Right lobe of liver (tissue), 6 donors: ENCODE data around the gene STAT5B. TPM values are rescaled to one million over a fixed set of nuclear protein-coding genes. Genes with fewer than 3 reads are reported as not detected.
A peak's percentile ranks its signal among the peaks of the same experiment; 100 is the strongest.

Source experiments
- ATAC-seq, 4 donors: fragments of 200-7000 bp; cut with Tn5 transposase; one replicate each; pipeline ENCODE4 v1.9.1; 2020; ENCODE audit warnings: mild to moderate bottlenecking in 4 of 4, moderate library complexity in 4 of 4
- DNase-seq, 3 donors: peaks; one replicate each; pipeline ENCODE4 v3.0.0-alpha.2; 2020
- H3K27ac ChIP-seq, 3 donors: fragments of 200-600 bp; one replicate each; pipeline ENCODE4 v1.8.0; 2022
- H3K27me3 ChIP-seq, 2 donors: fragments of 200-600 bp; one replicate each; pipeline ENCODE4 v1.8.0; 2022
- H3K36me3 ChIP-seq, 4 donors: fragments of 200-600 bp; sonication (generic) in 1 of 4; one replicate each; pipeline versions ENCODE4 v1.5.1 to v1.8.0; 2017 to 2022; ENCODE audit warnings: control low read depth in 1 of 4
- H3K4me1 ChIP-seq, 4 donors: fragments of 200-600 bp; sonication (generic) in 1 of 4; one replicate each; pipeline versions ENCODE4 v1.5.1 to v1.8.0; 2017 to 2022; ENCODE audit warnings: control low read depth in 1 of 4
- H3K4me3 ChIP-seq, 3 donors: fragments of 200-600 bp; one replicate each; pipeline ENCODE4 v1.8.0; 2022
- H3K9me3 ChIP-seq, 4 donors: fragments of 200-600 bp; sonication (generic) in 1 of 4; one replicate each; pipeline versions ENCODE4 v1.5.1 to v1.8.0; 2017 to 2022; ENCODE audit warnings: control low read depth in 1 of 4
- CTCF ChIP-seq, 4 donors: fragments of 200-600 bp in 3 of 4; fragments of 450-650 bp in 1 of 4; IDR thresholded peaks; one replicate each; pipeline versions ENCODE4 v1.5.1 to v1.8.0; 2016 to 2022; ENCODE audit warnings: antibody characterized with exemption in 4 of 4, mild to moderate bottlenecking in 2 of 4
- POLR2A ChIP-seq: fragments of 450-650 bp; IDR thresholded peaks from one replicate; pipeline ENCODE4 v1.6.1; 2017; ENCODE audit warnings: antibody characterized with exemption, mild to moderate bottlenecking
- WGBS: methylation state at CpG from one replicate; pipeline ENCODE4 v1.1.6; 2018; ENCODE audit warnings: low coverage, low lambda C conversion rate; ENCODE audit not compliant: insufficient coverage; ENCODE audit errors: missing lambda C conversion rate; 5-methylcytosine and 5-hydroxymethylcytosine counted together
- intact Hi-C, 2 donors: fragments of 100-400 bp; cut with DNase I; formaldehyde crosslinking; loops; one replicate each; pipeline versions ENCODE4 v1.11.2 to v1.14.1; 2022
- total RNA-seq, 6 experiments: library from RNA; depleted of rRNA in 2 of 6; stranded (reverse); fragments of >200 nt in 2 of 6; fragmentation: NEBNext Ultra II Directional in 3 of 6; extraction: Animal tissue kit (Norgen Biotek cat#: 25700) in 3 of 6; gene quantifications; one replicate each; pipeline versions ENCODE4 v1.1.0 to v1.2.4, GENCODE V29; 2016 to 2023
- donor health status: DM: no; HTN: yes; CAD: no.
- donor health status: DM: no; HTN: no; CAD: no.
- donor health status: DM: no; HTN: no; CAD: no.
- donor health status: DM: no; HTN: yes; CAD: no.
- donor health status: DM: no; HTN: yes; CAD: no.

STAT5B gene
- total RNA-seq, 6 experiments from 2014 or later, result 21.2 to 29.0 (median 26.7) TPM

GRCh38 chr17:42166196-42166763 lies 109.9 kb downstream of the STAT5B start:
- WGBS, result no CpG with 5 or more reads among the region's 19 CpGs
- no peak overlapping the region for H3K27ac ChIP-seq
- no peak for DNase-seq
- no peak overlapping the region for H3K4me3 ChIP-seq
- no peaks in the 10 kb centered on the region for H3K9me3 ChIP-seq
- TF ChIP-seq POLR2A (no peak), CTCF (IDR thresholded peaks at IDR 0.05) (no peak)
- H3K36me3 ChIP-seq, result no peaks in the 10 kb centered on the region
- H3K4me1 ChIP-seq, result no peaks in the 10 kb centered on the region
- intact Hi-C loops, result no loop called here
- peak in 1 of 4 donors; percentile 7 for ATAC-seq
- no peaks in the 10 kb centered on the region for H3K27me3 ChIP-seq

- no peaks in the 10 kb centered on the region for H3K27me3 ChIP-seq
- intact Hi-C loops, result no loop called here
- no peak overlapping the region for H3K4me3 ChIP-seq
- H3K27ac ChIP-seq, result no peak overlapping the region
- H3K9me3 ChIP-seq, result no peaks in the 10 kb centered on the region
- no peak for ATAC-seq
- H3K36me3 ChIP-seq, result no peaks in the 10 kb centered on the region
- no peak for DNase-seq
- WGBS, result 77% methylated on average over 6 of the region's 6 CpGs
- H3K4me1 ChIP-seq, result no peaks in the 10 kb centered on the region
- TF ChIP-seq CTCF (IDR thresholded peaks at IDR 0.05) (no peak), POLR2A (no peak)
Measured at GRCh38 chr17:42165751-42166150, 110.4 kb downstream of the STAT5B start.

GRCh38 chr17:42163696-42164407 lies 112.3 kb downstream of the STAT5B start:
- no peaks in the 10 kb centered on the region for H3K36me3 ChIP-seq
- DNase-seq, result no peak

GRCh38 chr17:42163113-42163512 lies 113.1 kb downstream of the STAT5B start:
- no peaks in the 10 kb centered on the region for H3K9me3 ChIP-seq
- no peaks in the 10 kb centered on the region for H3K36me3 ChIP-seq
- H3K4me3 ChIP-seq, result no peak overlapping the region
- H3K27ac ChIP-seq, result no peak overlapping the region
- TF ChIP-seq CTCF (IDR thresholded peaks at IDR 0.05) (peak in 3 of 4 donors; percentile 14 to 36 (median 15)), POLR2A (no peak)
- no peaks in the 10 kb centered on the region for H3K4me1 ChIP-seq
- intact Hi-C loops, result no loop called here
- ATAC-seq, result peak in 1 of 4 donors; percentile 6
- 40% methylated on average over 6 of the region's 8 CpGs for WGBS
- DNase-seq, result no peak
- H3K27me3 ChIP-seq, result no peaks in the 10 kb centered on the region

More at GRCh38 chr17:42163696-42164407, 112.3 kb downstream of the STAT5B start:
- Histone ChIP-seq H3K27me3 (no peaks in the 10 kb centered on the region), H3K9me3 (no peaks in the 10 kb centered on the region), H3K4me3 (no peak overlapping the region), H3K27ac (no peak overlapping the region), H3K4me1 (no peaks in the 10 kb centered on the region)
- TF ChIP-seq CTCF (IDR thresholded peaks at IDR 0.05), result no peak
- TF ChIP-seq POLR2A, result no peak
- ATAC-seq, result no peak
- intact Hi-C loops, result no loop called here
- WGBS, result 45% methylated on average over 8 of the region's 22 CpGs
